ENCODE results near the gene PCP4L1. TPM values are rescaled to one million over a fixed set of nuclear protein-coding genes. Genes with fewer than 3 reads are reported as not detected.

Gene PCP4L1
- total RNA-seq, 2 donors from 2014 or later: 0.68 to 1.8 TPM

- DNase-seq (ENCODE audit: low spot score) (peak; percentile 68), ATAC-seq (ENCODE audit: insufficient number of reproducible peaks, low FRiP score, low read depth) (peak; percentile 99)
- TF ChIP-seq, protein P1, sequence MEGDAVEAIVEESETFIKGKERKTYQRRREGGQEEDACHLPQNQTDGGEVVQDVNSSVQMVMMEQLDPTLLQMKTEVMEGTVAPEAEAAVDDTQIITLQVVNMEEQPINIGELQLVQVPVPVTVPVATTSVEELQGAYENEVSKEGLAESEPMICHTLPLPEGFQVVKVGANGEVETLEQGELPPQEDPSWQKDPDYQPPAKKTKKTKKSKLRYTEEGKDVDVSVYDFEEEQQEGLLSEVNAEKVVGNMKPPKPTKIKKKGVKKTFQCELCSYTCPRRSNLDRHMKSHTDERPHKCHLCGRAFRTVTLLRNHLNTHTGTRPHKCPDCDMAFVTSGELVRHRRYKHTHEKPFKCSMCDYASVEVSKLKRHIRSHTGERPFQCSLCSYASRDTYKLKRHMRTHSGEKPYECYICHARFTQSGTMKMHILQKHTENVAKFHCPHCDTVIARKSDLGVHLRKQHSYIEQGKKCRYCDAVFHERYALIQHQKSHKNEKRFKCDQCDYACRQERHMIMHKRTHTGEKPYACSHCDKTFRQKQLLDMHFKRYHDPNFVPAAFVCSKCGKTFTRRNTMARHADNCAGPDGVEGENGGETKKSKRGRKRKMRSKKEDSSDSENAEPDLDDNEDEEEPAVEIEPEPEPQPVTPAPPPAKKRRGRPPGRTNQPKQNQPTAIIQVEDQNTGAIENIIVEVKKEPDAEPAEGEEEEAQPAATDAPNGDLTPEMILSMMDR (IDR thresholded peaks at IDR 0.05): no peak
- H3K27me3 ChIP-seq (replicated peaks; ENCODE audit: insufficient read depth): no peaks in the 10 kb centered on the region
- peaks cover 10 to 26% of the 10 kb centered on the region in 2 donors for H3K4me1 ChIP-seq (ENCODE audit: control insufficient read depth in 1 of 2, low read depth in 2 of 2)
- H3K36me3 ChIP-seq: peaks cover 19% of the 10 kb centered on the region
- peak within 1 kb of the TSS; percentile 79 for H3K4me3 ChIP-seq
- H3K9me3 ChIP-seq: no peaks in the 10 kb centered on the region
- peak within 1 kb of the TSS in 1 of 2 donors; percentile 25 for H3K27ac ChIP-seq
Observed at GRCh38 chr1:161225534-161226319, 32.8 kb upstream of the PCP4L1 start, which contains the start of gene TOMM40L. Gene TOMM40L, plus strand, starts transcription at chr1:161226060. Its CDS starts 430 bp downstream, at chr1:161226490.

DNA sequence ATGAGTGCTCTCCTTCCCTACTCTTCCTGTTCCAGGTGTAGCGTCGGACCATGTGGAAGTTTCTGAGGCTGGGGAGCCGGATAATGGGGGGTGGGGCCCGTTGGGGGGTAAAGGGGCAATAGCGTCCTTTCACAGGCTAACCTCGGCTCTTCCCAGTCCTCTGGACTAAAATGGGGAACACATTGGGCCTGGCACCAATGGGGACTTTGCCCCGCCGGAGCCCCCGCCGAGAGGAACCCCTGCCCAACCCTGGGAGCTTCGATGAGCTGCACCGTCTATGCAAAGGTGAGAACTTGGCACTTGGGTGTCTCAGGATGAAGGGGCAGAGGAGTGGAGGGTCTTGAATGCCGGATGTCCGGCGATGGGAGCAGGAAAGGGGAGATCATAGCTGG, 32.2 kb upstream of the PCP4L1 start:
- DNase-seq (ENCODE audit: low spot score) (no peak), ATAC-seq (ENCODE audit: insufficient number of reproducible peaks, low FRiP score, low read depth) (no peak)
- H3K4me1 ChIP-seq (ENCODE audit: control insufficient read depth in 1 of 2, low read depth in 2 of 2): peaks cover 10 to 26% of the 10 kb centered on the region in 2 donors
- TF ChIP-seq, protein P1 (IDR thresholded peaks at IDR 0.05): no peak
- no peaks in the 10 kb centered on the region for H3K27me3 ChIP-seq (replicated peaks; ENCODE audit: insufficient read depth)
- H3K36me3 ChIP-seq: peaks cover 20% of the 10 kb centered on the region
- no peaks in the 10 kb centered on the region for H3K9me3 ChIP-seq
- H3K4me3 ChIP-seq: peak overlapping the region; percentile 79
- peak overlapping the region in 1 of 2 donors; percentile 25 for H3K27ac ChIP-seq

- H3K36me3 ChIP-seq: peaks cover 20% of the 10 kb centered on the region
- H3K9me3 ChIP-seq: no peaks in the 10 kb centered on the region
- no peak for ATAC-seq (ENCODE audit: insufficient number of reproducible peaks, low FRiP score, low read depth)
- H3K4me1 ChIP-seq (ENCODE audit: control insufficient read depth in 1 of 2, low read depth in 2 of 2): peaks cover 10 to 26% of the 10 kb centered on the region in 2 donors
- TF ChIP-seq, protein P1 (IDR thresholded peaks at IDR 0.05): no peak
- H3K27me3 ChIP-seq (replicated peaks; ENCODE audit: insufficient read depth): no peaks in the 10 kb centered on the region
- no peak overlapping the region for H3K27ac ChIP-seq
- peak overlapping the region; percentile 79 for H3K4me3 ChIP-seq
- no peak for DNase-seq (ENCODE audit: low spot score)
Observed at GRCh38 chr1:161226759-161227158, 31.8 kb upstream of the PCP4L1 start.

DNA sequence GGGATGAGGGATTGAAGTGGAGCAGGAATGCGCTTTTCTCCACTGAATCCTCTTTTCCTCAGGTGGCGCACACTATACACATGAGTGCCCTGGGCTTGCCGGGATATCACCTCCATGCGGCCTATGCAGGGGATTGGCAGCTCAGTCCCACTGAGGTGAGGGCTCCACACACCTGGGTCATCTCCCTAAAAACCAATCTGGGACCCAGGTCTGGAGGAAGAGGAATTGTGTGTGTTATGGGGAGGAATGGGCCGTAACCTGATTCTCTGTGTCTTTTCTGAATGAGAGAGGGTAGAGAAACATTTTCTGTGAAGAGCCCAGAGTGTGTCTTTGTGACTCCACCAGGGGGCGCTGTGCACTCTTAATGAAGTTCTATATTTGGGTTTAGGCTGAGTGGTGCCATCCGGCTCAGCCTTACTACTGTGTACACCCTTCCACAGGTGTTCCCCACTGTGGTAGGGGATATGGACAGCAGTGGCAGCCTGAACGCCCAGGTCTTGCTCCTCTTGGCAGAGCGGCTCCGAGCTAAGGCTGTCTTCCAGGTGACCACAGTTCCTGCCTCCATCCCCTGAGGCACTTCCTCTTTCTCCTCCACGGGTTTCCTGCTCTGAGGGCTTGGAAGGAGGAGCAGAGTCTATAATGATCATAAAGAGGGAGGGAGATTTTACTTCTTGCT, 31.2 kb upstream of the PCP4L1 start:
- H3K27me3 ChIP-seq (replicated peaks; ENCODE audit: insufficient read depth): no peaks in the 10 kb centered on the region
- H3K4me3 ChIP-seq: peak overlapping the region; percentile 79
- no peak overlapping the region for H3K27ac ChIP-seq
- H3K9me3 ChIP-seq: no peaks in the 10 kb centered on the region
- H3K4me1 ChIP-seq (ENCODE audit: control insufficient read depth in 1 of 2, low read depth in 2 of 2): peaks cover 10 to 26% of the 10 kb centered on the region in 2 donors
- DNase-seq (ENCODE audit: low spot score): no peak
- TF ChIP-seq, protein P1 (IDR thresholded peaks at IDR 0.05): peak; percentile 95
- peaks cover 20% of the 10 kb centered on the region for H3K36me3 ChIP-seq
- no peak for ATAC-seq (ENCODE audit: insufficient number of reproducible peaks, low FRiP score, low read depth)

- Histone ChIP-seq H3K36me3 (peaks cover 20% of the 10 kb centered on the region), H3K27ac (no peak overlapping the region), H3K9me3 (no peaks in the 10 kb centered on the region), H3K4me3 (peak overlapping the region; percentile 31), H3K27me3 (replicated peaks; ENCODE audit: insufficient read depth) (no peaks in the 10 kb centered on the region), H3K4me1 (ENCODE audit: control insufficient read depth in 1 of 2, low read depth in 2 of 2) (peaks cover 10 to 26% of the 10 kb centered on the region in 2 donors)
- no peak for ATAC-seq (ENCODE audit: insufficient number of reproducible peaks, low FRiP score, low read depth)
- TF ChIP-seq, protein P1 (IDR thresholded peaks at IDR 0.05): no peak
- no peak for DNase-seq (ENCODE audit: low spot score)
Observed at GRCh38 chr1:161228032-161228431, 30.5 kb upstream of the PCP4L1 start.

All from thoracic aorta (tissue), 2 donors.